GM19372 (cell line): ENCODE results near the gene SLC18A3.

Experiments
- ATAC-seq: cut with Tn5 transposase; IDR thresholded peaks from one replicate; pipeline ENCODE4 v1.9.1; 2021; ENCODE audit warnings: mild to moderate bottlenecking, low read depth, moderate library complexity; ENCODE audit not compliant: unreplicated experiment

Gene SLC18A3

GRCh38 chr10:49610114-49610457 lies at the start of gene SLC18A3:
TSS of gene SLC18A3 (plus strand) at chr10:49610310. CDS start at chr10:49610741, 431 bp downstream.
- no peak for ATAC-seq

DNA sequence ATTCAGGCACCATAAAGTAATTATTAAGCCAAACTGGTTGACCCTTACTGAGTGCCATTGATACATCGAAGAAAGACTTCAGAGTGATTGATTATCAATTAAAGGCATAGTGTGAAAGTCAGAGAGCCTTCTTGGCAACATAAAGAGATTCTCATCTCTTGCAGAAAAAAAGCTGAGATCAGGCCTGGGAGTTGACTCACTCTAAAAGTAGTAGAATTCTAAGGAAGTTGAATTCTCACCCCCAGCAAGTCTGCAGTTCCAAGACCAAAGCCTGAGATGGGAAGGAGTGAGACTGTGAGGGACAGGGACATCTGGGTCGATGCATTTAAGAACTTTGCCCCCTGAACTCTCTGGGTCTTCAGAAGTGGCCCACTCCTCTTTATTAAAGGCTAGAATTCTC lies 49.6 kb upstream of the SLC18A3 start:
- no peak for ATAC-seq

GRCh38 chr10:49562893-49563292 lies 47.2 kb upstream of the SLC18A3 start:
- ATAC-seq, result no peak

- no peak for ATAC-seq
Measured at GRCh38 chr10:49564461-49565009, 45.6 kb upstream of the SLC18A3 start.

DNA sequence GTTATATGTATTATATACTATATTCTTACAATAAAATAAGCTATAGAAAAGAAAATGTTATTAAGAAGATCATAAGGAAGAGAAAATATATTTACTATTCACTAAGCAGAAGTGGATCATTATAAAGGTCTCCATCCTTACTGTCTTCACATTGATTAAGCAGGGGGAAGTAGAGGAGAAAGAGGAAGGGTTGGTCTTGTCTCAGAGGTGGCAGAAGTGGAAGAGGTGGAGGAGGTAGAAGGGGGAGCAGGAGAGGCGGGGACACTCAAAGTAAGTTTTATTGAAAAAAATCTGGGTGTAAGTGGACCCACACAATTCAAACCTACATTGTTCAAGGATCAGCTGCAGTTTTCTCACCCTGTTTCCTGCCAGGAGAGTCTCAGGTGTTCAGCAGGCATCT lies 42.3 kb upstream of the SLC18A3 start:
- ATAC-seq, result no peak

DNA sequence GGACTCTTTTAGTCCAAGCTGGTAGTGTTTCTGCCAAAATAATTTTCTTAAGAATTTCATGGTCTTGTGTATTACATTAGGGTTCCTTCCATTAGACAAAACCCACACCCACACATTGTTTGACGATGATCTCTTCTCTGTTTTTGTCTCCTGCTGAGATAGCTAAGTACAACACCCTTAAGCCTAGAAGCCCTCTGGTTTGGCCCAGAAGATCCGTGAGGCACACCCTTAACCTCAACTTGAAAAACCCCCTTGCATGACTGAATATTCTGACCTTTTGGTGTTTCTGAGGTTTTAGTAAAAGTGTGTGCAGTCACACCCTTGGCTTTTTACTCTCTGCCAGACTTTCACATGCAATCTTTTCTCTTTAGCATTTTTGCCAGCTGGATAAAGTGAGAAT lies 41.9 kb upstream of the SLC18A3 start:
- ATAC-seq, result no peak

- no peak for ATAC-seq
Measured at GRCh38 chr10:49569031-49569631, 41.0 kb upstream of the SLC18A3 start.

DNA sequence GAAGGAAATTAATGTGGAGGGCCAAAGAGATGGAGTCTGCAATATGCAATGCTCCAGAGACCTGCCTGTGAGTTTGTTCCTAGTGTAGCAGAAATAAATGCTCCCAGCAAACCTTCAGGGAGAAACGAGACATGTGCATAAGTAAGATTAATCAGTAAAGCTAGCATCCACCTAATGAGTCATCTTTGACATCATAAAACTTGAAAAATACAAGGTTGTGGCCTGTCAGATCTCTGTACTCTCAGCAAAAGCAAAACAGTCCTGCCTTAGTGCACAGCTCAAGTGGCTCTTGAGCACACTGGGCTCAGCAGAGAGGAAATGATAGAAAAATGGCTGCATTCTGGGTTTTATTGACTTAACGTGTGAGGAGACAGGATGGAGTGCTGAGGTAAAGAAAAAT lies 38.7 kb upstream of the SLC18A3 start:
- no peak for ATAC-seq

DNA sequence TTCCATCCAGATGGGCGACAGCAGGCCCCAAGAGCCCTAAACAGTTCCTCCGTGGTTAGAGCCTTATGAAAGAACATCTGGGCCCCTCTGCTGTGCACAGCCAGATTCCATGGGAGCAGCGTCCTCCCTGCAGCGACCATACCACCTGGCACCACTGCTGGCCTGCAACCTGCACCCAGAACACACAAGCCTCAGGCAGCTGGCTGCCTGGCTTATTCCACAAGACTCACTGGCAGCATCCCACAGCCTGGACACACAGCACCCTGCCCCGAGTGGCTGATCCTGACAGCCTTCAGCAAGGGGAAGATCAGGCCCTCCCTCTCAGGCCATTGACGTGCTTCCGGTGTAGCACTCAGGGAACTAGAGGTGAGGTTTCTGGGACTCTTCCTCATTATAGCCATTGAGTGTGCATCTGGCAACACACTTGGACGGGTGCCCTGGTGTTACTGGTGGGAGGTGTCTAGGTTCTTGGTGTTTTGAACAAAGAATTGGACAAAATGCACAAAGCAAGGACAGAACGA lies 37.5 kb upstream of the SLC18A3 start:
- no peak for ATAC-seq

GRCh38 chr10:49575489-49576072 lies 34.5 kb upstream of the SLC18A3 start:
- no peak for ATAC-seq

DNA sequence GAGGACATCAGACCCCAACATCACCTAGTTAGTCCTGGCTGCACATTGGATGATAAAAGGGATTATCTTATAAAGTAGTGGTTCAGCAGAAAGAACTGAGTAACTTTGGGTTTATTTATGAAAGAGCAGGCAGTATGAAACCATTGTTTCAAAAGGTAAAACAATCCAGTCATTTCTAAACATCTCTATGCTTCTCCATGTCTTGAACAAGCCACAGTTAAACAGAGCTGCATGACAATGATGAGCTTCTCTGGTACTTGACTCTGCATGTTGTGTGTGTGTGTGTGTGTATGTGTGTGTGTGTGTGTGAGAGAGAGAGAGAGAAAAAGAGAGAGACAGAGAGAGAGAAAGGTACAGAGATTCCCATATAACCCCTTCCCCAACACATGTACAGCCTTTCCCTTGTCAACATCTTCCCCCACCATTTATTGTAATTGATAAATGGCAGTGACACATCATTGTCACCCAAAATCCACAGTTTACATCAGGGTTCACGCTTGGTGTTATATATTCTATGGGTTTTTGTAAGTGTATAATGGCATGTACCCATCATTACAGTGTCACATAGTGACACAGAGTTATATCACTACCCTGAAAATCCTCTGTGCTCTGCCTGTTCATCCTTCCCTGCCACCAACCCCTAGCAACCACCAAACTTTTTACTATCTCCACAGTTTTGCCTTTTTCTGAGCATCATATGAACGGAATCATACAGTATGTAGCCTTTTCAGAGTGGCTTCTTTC lies 32.8 kb upstream of the SLC18A3 start:
- ATAC-seq, result no peak

DNA sequence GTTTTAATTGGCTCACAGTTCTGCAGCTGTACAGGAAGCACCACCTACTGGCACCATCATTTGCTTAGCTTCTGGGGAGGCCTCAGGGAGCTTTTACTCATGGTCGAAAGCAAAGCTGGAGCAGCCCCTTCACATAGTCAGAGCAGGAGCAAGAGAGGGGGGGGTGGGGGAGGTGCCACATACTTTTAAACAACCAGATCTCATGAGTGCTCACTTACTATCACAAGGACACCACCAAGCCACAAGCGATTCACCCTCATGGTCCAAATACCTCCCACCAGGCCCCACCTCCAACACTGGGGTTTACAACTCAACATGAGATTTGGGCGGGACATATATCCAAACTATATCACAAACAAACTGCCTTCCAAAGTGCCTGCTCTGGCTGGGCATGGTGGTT lies 31.7 kb upstream of the SLC18A3 start:
- ATAC-seq, result no peak

DNA sequence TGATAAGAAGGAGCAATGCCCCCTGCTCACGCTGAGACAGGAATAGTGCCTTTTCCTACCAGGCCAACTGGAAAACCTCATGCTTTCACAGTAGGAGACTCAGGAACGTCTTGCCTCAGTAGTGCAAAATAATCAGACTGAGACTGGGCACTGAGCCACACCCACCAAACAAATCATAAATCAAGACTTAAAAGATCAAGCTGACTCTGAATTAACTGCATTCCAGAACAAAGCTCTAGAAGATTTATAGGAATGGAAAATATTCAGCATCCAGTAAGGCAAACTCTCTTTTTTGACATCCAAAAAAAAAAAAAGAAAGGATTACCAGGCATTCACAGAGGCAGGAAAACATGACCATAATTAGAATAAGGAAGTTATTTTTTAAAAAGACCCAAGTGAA lies 30.5 kb upstream of the SLC18A3 start:
- ATAC-seq, result no peak

DNA sequence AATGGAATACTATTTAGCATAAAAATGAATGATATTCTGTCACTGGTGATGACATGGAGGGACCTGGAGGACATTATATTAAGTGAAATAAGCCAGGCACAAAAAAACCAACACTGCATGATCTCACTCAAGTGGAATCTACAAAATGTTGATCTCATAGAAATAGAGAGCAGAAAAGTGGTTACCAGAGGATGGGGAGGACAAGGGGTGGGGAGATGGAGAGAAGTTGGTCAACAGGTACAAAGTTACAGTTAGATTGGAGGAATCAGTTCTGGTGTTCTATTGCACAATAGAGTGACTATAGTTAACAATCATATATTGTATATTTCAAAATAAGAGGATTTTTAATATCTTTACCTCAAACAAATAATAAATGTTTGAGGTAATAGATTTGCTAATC lies 24.7 kb upstream of the SLC18A3 start:
- ATAC-seq, result no peak

GRCh38 chr10:49587981-49588380 lies 22.1 kb upstream of the SLC18A3 start:
- ATAC-seq, result no peak

- ATAC-seq, result peak; percentile 81
Measured at GRCh38 chr10:49592726-49593563, 17.2 kb upstream of the SLC18A3 start.

DNA sequence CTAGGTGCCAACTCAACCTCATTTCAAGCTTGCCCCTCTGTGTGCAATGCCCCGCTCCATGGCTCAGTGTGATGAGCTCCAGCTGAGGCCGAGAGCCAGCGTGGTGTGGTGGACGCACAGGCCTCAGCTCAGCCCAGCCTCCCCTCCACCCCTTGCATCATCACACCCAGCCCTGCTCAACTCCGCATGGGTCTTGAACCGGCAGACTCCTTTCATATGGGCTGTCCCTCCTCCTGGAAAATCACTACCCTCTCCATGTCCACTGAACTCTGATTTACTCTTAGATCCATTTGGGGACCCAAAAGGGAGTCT lies 16.6 kb upstream of the SLC18A3 start:
- ATAC-seq, result no peak

GRCh38 chr10:49593998-49594397 lies 16.1 kb upstream of the SLC18A3 start:
- no peak for ATAC-seq

DNA sequence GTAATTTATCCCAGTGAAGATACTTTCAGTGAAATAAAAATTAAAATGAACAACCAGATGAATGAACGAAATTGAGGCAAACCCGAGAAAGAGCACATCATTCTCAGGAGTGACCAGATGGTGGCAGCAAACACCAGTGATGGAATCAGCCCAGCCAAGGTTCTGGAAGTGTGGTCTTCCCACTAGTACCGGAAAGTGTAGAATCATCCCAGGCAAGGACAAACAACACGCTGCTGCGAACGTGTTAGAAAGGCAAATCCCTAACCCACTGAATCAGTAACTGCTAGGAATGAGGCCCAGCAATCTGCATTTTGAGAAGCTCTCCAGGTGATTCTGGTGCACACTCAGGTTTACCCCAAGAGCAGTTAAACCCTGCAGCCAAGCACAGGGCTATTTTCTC lies 15.5 kb upstream of the SLC18A3 start:
- ATAC-seq, result no peak

- ATAC-seq, result no peak
Measured at GRCh38 chr10:49595003-49595712, 15.0 kb upstream of the SLC18A3 start.
